KOPT-K1 (cell line): ENCODE results near the gene EFNA3.

ENCODE experiments used
- H3K27ac ChIP-seq: fragments of 200-600 bp; sonication (generic); 2 replicates; pipeline ENCODE4 v1.5.1; 2016; ENCODE audit warnings: antibody characterized with exemption, mild to moderate bottlenecking, low read depth, low read length; ENCODE audit not compliant: poor library complexity, severe bottlenecking
- H3K36me3 ChIP-seq: fragments of 200-600 bp; sonication (generic); 2 replicates; pipeline ENCODE4 v1.5.1; 2017; ENCODE audit warnings: antibody characterized with exemption, mild to moderate bottlenecking, low read length, moderate library complexity; ENCODE audit not compliant: insufficient read depth
- H3K9me3 ChIP-seq: fragments of 200-600 bp; sonication (generic); 2 replicates; pipeline ENCODE4 v1.5.1; 2017; ENCODE audit warnings: antibody characterized with exemption, low read length, mild to moderate bottlenecking; ENCODE audit not compliant: insufficient read depth, poor library complexity, severe bottlenecking

Gene EFNA3

DNA sequence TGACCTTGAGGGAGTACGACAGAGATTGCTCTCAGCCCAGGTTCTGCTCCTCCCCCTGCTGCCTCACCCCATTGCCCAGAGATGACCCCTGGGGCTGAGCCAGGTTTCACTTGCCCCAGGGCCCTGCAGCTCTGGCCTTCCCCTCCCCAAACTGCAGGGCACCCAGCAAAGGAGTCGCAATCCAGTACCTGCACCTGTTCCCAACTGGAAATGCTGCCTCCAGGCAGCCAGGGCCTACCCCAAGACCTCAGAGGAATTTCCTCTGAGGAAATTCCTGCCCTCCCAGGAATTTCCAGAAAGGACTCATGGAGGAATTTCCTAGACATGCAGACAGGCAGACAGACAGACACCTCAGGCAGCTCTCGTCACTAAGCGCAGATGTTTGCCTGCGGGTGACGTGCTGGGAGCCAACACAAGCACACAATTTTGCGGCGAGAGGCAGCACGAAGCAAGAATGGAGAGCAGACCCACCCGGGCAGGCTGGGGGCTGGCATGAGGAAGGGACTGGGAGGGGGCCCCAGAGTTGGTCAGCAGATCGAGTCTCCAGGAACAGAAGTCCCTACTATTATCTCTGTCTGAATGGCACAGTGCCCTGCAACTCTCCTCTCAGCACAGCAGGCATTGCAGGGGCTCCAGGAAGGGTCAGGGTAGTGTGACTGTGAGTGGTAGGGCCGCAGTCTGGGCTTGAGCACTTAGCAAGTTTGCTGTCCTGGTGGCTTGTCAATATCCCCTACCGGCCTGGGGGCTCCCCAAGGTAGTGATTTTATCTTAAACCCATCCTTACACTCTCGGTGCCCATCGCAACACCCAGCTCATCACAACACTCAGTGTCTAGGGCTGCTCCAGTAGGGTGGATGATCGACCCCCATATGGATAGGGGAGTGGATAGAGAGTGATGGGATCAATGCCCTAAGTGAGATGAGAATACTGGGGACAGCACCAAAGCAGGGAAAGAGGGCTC lies 46.1 kb downstream of the EFNA3 start:
- Histone ChIP-seq H3K9me3 (no peaks in the 10 kb centered on the region), H3K27ac (no peak overlapping the region), H3K36me3 (no peaks in the 10 kb centered on the region)

DNA sequence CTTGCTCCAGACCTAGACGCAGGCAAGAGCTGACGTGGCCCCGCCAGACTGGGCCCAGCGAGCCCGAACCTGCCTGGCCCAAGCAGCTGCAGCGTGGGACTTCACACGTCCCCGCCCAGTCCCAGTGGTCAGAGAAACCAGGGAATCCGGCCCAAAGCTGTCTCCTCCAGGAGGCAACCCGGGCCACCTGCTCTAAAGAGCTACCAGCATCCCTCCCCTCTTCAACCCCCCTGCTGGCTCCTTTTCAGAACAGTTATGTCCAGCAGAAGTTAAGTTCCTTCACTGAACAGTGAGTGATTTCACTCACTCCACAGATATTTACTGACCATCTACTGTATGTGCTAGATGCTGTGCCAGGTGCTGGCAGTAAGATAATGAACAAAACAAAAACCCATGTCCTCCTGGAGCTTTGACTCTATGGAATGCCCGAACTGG lies 46.9 kb downstream of the EFNA3 start:
- no peaks in the 10 kb centered on the region for H3K36me3 ChIP-seq
- H3K27ac ChIP-seq = no peak overlapping the region
- H3K9me3 ChIP-seq = no peaks in the 10 kb centered on the region

DNA sequence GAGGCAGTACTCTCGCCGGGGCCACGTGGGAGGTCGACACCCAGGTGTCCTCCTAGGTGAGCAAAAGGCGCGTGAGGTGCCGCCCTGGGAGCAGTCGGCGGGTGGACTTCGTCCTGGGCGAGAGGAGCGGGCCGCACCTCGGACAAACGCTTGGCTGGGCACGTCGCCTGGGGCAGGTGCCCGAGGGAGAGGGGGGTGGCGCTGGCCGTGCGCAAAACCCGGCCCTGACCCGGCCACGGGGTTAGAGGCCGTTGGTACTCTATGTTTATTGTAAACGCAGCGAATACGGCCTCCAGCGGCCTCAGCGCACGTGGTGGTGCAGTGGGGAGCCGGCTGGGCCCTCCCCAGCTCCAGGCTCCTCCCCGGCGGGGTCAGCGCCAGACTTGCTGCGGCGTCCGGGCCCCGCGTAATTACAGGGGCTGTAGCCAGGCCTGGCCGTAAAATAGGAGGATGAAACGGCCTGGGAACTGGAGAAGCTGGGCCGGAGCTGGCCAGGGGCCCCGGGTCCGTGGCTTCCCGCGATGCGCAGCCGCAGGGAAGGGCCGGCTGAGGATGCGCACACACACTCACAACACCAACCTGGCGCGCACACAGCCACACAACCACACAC lies 47.4 kb downstream of the EFNA3 start:
- Histone ChIP-seq H3K27ac (no peak overlapping the region), H3K36me3 (no peaks in the 10 kb centered on the region), H3K9me3 (no peaks in the 10 kb centered on the region)

DNA sequence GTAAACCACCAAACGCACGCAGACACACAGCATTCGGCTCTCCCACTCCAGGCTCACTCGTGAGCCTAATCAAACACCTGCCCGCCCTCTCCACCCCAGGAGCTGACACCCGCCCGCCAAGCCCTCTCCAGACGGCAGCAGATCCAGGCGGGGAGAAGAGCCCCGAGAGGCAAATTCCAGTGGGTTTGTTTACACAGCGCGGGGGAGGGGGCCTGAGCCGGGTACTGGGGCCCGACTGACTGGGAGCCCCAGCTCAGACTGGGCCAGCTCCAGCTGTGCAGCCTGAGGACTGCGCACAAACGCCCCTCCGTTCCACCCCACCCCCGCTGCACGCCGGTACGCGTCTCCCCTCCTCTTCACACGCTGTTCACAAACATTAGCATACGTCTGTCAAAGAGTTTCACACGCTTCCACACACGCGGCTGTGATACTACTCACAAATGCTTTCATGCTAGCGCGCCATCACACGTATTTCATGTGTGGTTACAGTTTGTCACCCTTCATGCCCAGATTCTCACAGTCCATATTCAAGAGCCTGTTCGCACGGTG lies 48.0 kb downstream of the EFNA3 start:
- Histone ChIP-seq H3K36me3 (no peaks in the 10 kb centered on the region), H3K27ac (no peak overlapping the region), H3K9me3 (no peaks in the 10 kb centered on the region)

DNA sequence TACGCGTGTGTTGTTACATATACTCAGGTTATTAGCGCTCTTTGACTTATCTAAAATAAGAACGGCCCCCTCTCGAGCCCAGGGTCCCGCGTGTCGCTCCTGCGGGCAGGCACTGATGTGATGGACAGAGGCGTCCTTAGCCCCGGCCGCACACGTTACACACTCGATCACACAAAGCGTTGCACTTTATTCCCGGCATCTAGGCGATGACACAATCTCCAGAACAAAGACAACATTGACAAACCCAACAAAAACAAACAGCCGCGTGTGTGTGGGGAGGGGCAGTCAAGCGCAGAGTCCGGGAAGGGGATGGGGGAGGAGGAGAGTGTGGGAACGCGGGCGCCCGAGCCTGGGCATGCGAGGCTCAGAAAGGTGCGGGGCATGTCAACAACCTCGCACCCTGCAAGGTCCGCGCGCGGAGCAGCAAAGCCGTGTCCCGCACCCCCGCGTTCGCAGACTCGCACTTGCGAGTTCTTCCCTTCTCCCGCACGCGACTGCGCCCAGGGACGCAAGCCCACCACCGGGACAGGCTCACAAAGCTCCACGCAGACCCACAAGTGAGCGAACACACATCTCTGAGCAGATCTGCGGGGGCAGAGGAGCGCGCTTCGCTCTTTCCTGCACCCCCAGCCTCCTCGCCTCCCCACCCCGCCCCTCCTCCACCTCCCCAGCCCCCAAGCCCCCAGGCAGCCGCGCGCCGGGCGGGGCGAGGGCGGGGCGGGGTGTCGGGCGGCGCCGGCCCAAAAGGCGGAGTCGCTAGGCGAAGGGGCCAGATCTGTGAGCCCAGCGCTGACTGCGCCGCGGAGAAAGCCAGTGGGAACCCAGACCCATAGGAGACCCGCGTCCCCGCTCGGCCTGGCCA lies 48.7 kb downstream of the EFNA3 start, which contains the start of gene EFNA1:
EFNA1 (plus strand) TSS at position 772 of the 862 bp plus-strand sequence. CDS start 102 bp downstream, outside the sequence.
- H3K36me3 ChIP-seq = no peaks in the 10 kb centered on the region
- H3K9me3 ChIP-seq = no peaks in the 10 kb centered on the region
- H3K27ac ChIP-seq = no peak within 1 kb of the TSS

DNA sequence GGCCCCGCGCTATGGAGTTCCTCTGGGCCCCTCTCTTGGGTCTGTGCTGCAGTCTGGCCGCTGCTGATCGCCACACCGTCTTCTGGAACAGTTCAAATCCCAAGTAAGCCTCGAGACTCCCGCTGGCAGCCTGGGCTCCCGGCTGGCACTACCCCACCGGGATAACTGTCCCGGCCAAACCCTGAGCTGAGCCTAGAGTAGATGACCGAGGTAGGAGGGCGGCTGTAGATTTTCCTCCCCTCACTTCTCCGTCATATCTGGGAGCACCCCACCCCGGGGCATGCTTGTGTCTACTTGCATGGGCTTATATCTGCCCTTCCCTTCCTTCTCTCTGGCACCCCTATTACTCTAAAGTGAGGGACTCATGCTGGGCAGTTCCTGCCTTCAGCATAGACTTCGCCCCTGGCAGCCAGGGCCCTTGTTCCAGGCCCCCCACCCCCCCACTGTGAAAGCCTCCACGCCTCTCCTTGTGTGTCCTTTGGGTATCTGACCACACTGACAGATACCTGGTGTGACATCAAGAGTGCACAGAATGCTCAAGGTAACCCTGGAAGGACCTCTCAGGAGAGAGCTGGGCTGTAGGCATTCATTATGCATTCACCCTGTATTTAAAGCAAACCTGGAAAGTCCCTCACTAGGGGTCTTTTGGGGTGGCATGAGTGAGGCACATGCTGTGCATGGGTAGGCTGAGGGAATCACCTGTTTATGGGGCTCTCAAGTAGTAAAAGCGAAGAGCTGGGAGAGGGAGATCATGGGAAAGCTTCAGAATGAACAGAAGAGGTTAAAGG lies 49.5 kb downstream of the EFNA3 start:
- Histone ChIP-seq H3K36me3 (no peaks in the 10 kb centered on the region), H3K9me3 (no peaks in the 10 kb centered on the region), H3K27ac (no peak overlapping the region)

DNA sequence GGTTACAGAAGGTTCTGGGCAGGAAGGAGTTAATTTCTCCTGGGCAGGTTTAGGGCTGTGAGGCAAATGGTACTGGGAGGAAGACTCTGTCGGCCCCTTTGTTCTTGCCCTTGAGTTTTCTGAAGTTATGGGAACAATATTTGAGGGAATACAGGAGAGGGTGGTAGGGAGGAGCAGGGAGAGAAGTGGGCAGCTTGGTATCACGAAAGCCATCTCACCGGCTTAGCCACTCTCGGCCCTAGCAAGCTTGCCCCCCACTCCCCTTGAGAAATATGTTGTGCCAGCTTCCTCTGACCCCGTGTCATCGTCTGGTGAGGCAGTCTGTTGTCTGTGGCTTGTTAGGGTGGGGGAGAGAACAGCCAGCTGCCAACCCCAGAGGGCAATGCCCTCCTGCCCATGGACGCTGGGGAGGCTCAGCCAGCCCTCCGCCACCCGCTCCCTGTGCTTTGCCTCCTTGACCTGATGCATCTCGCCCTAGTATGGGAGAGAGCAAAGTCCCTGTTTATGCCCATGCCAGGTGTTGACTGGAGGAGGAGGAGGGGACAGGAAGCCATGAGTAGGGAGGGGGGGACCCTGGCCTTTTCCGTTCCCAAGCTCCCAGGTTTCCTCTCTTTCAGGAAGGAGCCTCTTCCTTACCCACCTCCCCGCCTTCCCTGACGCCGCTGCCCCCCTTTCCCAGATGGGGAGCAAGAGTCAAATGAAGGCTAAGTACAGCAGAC lies 50.3 kb downstream of the EFNA3 start:
- Histone ChIP-seq H3K36me3 (no peaks in the 10 kb centered on the region), H3K27ac (no peak overlapping the region), H3K9me3 (no peaks in the 10 kb centered on the region)

DNA sequence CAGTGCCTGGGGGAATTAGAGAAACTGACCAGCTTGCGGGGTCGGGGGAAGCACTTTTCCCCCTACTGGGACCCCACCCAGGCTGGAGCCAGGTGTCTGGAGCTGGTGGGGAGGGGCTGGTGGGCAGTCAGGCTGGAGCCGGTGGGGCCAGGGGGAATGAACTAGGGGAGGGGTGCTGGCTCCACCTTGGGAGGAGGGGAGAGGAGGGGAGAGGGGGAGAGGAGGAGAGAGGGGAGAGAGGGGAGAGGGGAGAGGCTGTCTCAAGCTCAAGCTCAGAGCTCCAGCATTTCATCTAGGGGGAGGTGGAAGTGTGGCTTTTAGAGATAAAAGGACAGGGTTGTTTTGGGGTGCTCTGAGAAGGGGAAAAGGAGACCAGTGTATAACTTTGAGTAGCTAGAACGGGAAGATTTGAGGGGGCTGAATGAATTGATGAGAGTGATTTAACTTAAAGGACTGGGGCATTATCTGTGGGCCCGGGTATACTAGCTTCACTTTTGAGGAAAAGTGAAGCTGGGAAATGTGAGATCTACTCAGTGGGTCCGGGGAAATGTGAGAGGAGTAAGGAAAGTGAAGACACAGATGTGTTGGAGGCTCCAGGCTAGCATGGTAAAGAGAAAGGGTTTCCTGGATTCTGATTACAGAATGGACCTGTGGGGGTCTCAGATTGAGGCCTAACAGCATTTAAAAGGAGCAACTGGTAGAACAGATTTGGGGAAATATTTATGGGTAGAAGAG lies 51.8 kb downstream of the EFNA3 start:
- Histone ChIP-seq H3K9me3 (no peaks in the 10 kb centered on the region), H3K36me3 (no peaks in the 10 kb centered on the region), H3K27ac (no peak overlapping the region)

DNA sequence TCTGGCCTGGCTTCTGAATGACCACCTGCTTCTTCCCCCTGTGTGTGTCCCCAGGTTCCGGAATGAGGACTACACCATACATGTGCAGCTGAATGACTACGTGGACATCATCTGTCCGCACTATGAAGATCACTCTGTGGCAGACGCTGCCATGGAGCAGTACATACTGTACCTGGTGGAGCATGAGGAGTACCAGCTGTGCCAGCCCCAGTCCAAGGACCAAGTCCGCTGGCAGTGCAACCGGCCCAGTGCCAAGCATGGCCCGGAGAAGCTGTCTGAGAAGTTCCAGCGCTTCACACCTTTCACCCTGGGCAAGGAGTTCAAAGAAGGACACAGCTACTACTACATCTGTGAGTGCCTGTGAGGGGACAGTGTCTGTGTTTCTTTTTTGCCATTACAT lies 52.6 kb downstream of the EFNA3 start:
- no peaks in the 10 kb centered on the region for H3K9me3 ChIP-seq
- no peak overlapping the region for H3K27ac ChIP-seq
- no peaks in the 10 kb centered on the region for H3K36me3 ChIP-seq

DNA sequence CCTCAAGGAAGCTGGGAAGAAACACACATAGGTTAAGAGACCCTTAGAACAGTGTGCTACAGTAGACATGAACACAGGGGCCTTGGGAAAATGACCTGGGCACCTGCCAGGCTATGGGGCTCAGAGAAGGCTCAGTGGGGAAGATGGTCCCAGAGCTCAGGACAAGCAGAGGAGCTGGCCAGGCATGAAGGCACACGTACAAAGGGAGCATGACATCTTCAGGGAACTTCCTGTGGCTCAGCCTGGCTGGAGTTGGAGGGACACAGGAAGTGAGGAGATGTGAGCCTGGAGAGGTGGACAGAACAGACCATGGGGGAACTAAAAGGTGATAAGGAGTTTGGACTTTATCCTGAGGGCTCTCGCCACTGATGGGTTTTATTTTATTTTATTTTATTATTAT lies 53.2 kb downstream of the EFNA3 start:
- Histone ChIP-seq H3K9me3 (no peaks in the 10 kb centered on the region), H3K36me3 (no peaks in the 10 kb centered on the region), H3K27ac (no peak overlapping the region)

DNA sequence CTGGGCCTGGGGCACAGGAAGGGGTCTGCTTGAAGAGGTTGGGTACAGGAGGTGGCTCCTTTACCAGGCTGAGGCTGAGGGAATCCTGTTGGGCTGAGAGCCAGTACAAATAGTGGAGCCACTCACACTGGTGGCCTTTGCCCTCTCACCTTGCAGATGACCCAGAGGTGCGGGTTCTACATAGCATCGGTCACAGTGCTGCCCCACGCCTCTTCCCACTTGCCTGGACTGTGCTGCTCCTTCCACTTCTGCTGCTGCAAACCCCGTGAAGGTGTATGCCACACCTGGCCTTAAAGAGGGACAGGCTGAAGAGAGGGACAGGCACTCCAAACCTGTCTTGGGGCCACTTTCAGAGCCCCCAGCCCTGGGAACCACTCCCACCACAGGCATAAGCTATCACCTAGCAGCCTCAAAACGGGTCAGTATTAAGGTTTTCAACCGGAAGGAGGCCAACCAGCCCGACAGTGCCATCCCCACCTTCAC lies 55.2 kb downstream of the EFNA3 start:
- H3K36me3 ChIP-seq = no peaks in the 10 kb centered on the region
- no peaks in the 10 kb centered on the region for H3K9me3 ChIP-seq
- no peak overlapping the region for H3K27ac ChIP-seq

DNA sequence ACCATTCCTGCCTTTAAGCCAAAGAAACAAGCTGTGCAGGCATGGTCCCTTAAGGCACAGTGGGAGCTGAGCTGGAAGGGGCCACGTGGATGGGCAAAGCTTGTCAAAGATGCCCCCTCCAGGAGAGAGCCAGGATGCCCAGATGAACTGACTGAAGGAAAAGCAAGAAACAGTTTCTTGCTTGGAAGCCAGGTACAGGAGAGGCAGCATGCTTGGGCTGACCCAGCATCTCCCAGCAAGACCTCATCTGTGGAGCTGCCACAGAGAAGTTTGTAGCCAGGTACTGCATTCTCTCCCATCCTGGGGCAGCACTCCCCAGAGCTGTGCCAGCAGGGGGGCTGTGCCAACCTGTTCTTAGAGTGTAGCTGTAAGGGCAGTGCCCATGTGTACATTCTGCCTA lies 55.7 kb downstream of the EFNA3 start:
- Histone ChIP-seq H3K9me3 (no peaks in the 10 kb centered on the region), H3K36me3 (no peaks in the 10 kb centered on the region), H3K27ac (no peak overlapping the region)

DNA sequence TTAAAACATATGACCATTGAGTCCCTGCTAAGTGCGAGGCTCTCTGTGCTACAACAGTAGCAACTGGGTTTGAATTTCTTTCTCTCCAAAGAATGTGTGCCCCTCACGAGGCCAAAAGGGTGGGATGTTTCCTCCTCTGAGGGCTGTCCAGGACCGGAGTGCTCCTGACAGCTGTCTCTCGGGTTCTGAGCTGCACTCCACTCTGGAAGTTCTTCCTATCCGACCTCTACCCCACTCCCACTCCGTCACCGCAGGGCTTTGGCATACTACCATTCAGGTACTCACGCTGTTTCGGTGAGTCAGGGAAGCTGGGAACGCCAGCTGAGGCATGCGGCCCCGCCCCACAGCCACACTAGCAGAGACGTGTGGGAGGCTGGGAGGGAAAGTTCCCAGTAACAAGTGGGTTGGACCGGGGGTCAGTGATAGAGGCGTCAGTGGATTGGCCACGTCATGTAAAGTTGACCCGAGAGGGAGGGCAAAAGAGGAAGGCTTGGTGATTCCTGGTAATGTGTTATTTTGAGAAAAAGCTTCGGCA lies 56.3 kb downstream of the EFNA3 start:
- Histone ChIP-seq H3K27ac (peak overlapping the region; percentile 93), H3K9me3 (no peaks in the 10 kb centered on the region), H3K36me3 (no peaks in the 10 kb centered on the region)
